A673 (cell line): ENCODE results near the gene ABO. TPM values are rescaled to one million over a fixed set of nuclear protein-coding genes. Genes with fewer than 3 reads are reported as not detected.

Source experiments
- BruUV-seq: library from RNA; stranded (reverse); fragments of 400-500 nt; replicated peaks from 2 replicates; lab custom pipeline; 2021; lab: Mats Ljungman, UMichigan
- CTCF ChIA-PET: fragments of 300-600 bp; sonication (Branson Sonifier 250); formaldehyde crosslinking; loops from one replicate; lab custom pipeline; 2022; ENCODE audit warnings: antibody characterized with exemption; lab: Charles Lee
- POLR2A ChIA-PET: fragments of 300-600 bp; sonication (Branson Sonifier 250); formaldehyde crosslinking; loops from one replicate; lab custom pipeline; 2022; ENCODE audit warnings: antibody characterized with exemption; ENCODE audit not compliant: low non-redundant PET; lab: Charles Lee
- DNase-seq: peaks from one replicate; pipeline ENCODE4 v3.0.0-alpha.2; 2015; ENCODE audit warnings: low spot score
- H3K27ac ChIP-seq: fragments of 200-600 bp; sonication (generic); 2 replicates; pipeline ENCODE4 v1.5.1; 2016; ENCODE audit warnings: mixed run types, low read depth, mild to moderate bottlenecking, mixed read lengths, antibody characterized with exemption, low read length; ENCODE audit not compliant: poor library complexity, severe bottlenecking
- H3K27me3 ChIP-seq: fragments of 200-600 bp; sonication (generic); replicated peaks from 2 replicates; pipeline ENCODE4 v1.6.1; 2017; ENCODE audit warnings: mixed run types, low read depth, mild to moderate bottlenecking, mixed read lengths, antibody characterized with exemption, low read length; ENCODE audit not compliant: insufficient read depth, poor library complexity
- H3K36me3 ChIP-seq: fragments of 200-600 bp; sonication (generic); 2 replicates; pipeline ENCODE4 v1.6.1; 2016; ENCODE audit warnings: mixed run types, mild to moderate bottlenecking, mixed read lengths, antibody characterized with exemption, low read length; ENCODE audit not compliant: insufficient read depth, poor library complexity, severe bottlenecking
- H3K4me1 ChIP-seq: fragments of 200-600 bp; sonication (generic); 2 replicates; pipeline ENCODE4 v1.6.1; 2017; ENCODE audit warnings: mixed run types, mild to moderate bottlenecking, mixed read lengths, antibody characterized with exemption, low read length; ENCODE audit not compliant: insufficient read depth, poor library complexity, severe bottlenecking
- H3K4me3 ChIP-seq: fragments of 200-600 bp; sonication (generic); 2 replicates; pipeline ENCODE4 v1.5.1; 2016; ENCODE audit warnings: low read depth, mixed run types, mild to moderate bottlenecking, mixed read lengths, low read length; ENCODE audit not compliant: poor library complexity, severe bottlenecking
- H3K9me3 ChIP-seq: fragments of 200-600 bp; sonication (generic); 2 replicates; pipeline ENCODE4 v1.6.1; 2016; ENCODE audit warnings: mixed run types, low read depth, mild to moderate bottlenecking, mixed read lengths, antibody characterized with exemption, low read length; ENCODE audit not compliant: poor library complexity, severe bottlenecking
- EZH2 ChIP-seq: fragments of 200-600 bp; sonication (generic); IDR thresholded peaks from 2 replicates; pipeline ENCODE4 v1.6.1; 2017; ENCODE audit warnings: borderline replicate concordance, low read depth, mild to moderate bottlenecking, mixed read lengths, antibody characterized with exemption, low read length; ENCODE audit not compliant: poor library complexity, severe bottlenecking
- intact Hi-C: fragments of 100-400 bp; cut with micrococcal nuclease; formaldehyde crosslinking; loops from one replicate; pipeline ENCODE4 v1.10.0; 2022; ENCODE audit not compliant: unreplicated experiment
- total RNA-seq: library from RNA; stranded (reverse); gene quantifications from 2 replicates; pipeline ENCODE4 v1.2.3, GENCODE V29; 2021
- TF ChIP-seq, protein P1 (sequence below): fragments of 300-800, 200-600 bp; sonication (generic); conservative IDR thresholded peaks from 2 replicates; pipeline ENCODE4 v1.5.1; 2017; ENCODE audit warnings: low read depth, mild to moderate bottlenecking, antibody characterized with exemption, low read length, moderate library complexity, mixed read lengths

ABO gene
- total RNA-seq, 1 experiment from 2014 or later, result not detected

DNA sequence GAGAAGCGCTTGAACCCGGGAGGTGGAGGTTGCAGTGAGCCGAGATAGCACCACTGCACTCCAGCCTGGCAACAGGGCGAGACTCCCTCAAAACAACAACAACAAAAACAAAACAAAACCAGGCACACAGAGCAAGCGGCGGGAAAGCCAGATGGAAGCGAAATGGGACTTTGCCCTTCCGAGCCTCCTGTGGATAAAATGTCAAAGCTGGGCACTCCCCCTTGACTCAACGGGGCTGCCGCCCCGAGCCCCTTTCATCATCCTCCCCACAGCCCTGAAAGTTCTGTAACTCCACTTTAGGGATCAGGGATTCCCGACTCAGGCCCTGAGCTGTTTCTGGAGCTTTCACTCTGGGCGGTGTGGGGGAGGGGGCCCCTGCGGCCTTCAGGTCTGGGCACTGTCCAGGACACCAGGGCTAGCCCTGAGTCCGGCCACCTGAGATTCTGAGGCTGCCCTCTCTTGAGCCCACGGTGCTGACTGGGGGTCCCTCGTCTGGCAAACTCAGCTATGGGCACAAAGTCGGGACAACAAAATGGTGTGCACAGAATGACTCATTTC lies 35.4 kb downstream of the ABO start:
- Histone ChIP-seq H3K4me3 (no peak overlapping the region), H3K27me3 (no peaks in the 10 kb centered on the region), H3K27ac (no peak overlapping the region), H3K4me1 (peaks cover 3% of the 10 kb centered on the region), H3K36me3 (no peaks in the 10 kb centered on the region), H3K9me3 (no peaks in the 10 kb centered on the region)
- intact Hi-C loops, result no loop called here
- TF ChIP-seq, protein P1, sequence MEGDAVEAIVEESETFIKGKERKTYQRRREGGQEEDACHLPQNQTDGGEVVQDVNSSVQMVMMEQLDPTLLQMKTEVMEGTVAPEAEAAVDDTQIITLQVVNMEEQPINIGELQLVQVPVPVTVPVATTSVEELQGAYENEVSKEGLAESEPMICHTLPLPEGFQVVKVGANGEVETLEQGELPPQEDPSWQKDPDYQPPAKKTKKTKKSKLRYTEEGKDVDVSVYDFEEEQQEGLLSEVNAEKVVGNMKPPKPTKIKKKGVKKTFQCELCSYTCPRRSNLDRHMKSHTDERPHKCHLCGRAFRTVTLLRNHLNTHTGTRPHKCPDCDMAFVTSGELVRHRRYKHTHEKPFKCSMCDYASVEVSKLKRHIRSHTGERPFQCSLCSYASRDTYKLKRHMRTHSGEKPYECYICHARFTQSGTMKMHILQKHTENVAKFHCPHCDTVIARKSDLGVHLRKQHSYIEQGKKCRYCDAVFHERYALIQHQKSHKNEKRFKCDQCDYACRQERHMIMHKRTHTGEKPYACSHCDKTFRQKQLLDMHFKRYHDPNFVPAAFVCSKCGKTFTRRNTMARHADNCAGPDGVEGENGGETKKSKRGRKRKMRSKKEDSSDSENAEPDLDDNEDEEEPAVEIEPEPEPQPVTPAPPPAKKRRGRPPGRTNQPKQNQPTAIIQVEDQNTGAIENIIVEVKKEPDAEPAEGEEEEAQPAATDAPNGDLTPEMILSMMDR, result no peak
- TF ChIP-seq EZH2, result no peak
- no TSS peak for BruUV-seq
- ChIA-PET CTCF (no interaction called here), POLR2A (no interaction called here)
- no peak for DNase-seq

DNA sequence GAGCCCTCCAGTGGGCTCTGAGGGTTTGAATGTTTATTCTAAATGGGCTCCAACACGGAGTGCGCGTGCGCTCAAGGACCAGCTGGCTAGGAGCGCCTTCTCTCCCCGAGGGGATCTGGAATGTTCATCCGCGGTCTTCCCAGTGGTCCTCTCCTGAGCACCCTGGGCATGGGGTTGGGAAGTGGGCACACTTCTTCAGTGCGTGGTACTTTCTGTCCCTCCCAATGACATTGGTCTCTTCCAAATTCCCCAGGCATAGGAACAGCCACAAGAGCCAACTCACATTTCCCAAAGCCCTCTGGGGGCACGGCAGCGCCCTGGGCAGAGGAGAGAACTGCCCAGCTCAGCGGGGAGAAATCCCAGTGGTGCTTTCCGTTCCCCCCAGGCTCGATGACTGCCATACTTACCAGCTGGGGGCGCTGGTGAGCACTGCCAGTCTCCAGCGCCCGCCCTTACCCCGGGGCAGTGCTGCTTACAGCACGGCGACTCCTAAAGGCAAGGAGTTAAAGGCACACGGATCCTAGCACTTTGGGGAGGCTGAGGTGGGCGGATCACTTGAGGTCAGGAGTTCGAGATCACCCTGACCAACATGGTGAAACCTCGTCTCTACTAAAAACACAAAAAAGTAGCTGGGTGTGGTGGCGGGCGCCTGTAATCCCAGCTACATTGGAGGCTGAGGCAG lies 36.0 kb downstream of the ABO start:
- BruUV-seq, result no TSS peak
- CTCF ChIA-PET, result no interaction called here
- TF ChIP-seq, protein P1, result peak; percentile 87
- no peak for TF ChIP-seq EZH2
- H3K27me3 ChIP-seq, result no peaks in the 10 kb centered on the region
- H3K4me3 ChIP-seq, result peak overlapping the region; percentile 17
- no peak overlapping the region for H3K27ac ChIP-seq
- peaks cover 3% of the 10 kb centered on the region for H3K4me1 ChIP-seq
- H3K36me3 ChIP-seq, result no peaks in the 10 kb centered on the region
- peak; percentile 77 for DNase-seq
- POLR2A ChIA-PET, result no interaction called here
- intact Hi-C loops, result no loop called here
- H3K9me3 ChIP-seq, result no peaks in the 10 kb centered on the region

DNA sequence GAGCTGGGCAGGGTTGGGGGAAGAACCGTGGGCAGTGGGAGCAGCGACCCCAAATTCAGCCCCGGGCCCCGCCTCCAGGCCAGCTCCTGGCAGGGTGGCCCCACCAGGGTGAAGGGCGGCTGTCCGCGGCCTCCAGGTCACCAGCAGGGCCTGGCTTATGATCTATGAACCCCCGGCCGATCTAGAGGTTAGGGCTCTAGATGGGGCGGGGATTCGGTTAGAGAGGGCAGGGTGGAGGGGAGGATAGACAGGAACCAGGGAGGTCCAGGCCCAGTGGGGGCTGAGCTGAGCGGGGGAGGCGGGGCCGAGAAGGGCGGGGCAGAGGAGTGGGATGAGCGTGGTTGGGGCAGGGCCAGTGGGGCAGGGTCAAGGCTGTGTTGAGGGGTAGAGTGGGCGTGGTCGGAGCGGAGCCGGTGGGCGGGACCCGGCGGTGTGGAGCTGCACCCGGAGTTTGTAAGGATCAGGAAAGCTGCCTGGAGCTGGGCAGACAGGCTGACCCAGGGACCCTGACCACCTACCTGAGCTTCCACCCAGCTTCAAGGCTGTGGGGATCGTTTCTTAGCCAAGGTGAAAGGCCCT lies 36.6 kb downstream of the ABO start:
- Histone ChIP-seq H3K4me1 (peaks cover 3% of the 10 kb centered on the region), H3K27me3 (no peaks in the 10 kb centered on the region), H3K36me3 (no peaks in the 10 kb centered on the region), H3K4me3 (peak overlapping the region; percentile 17), H3K27ac (no peak overlapping the region), H3K9me3 (no peaks in the 10 kb centered on the region)
- ChIA-PET CTCF (no interaction called here), POLR2A (no interaction called here)
- intact Hi-C loops, result no loop called here
- TF ChIP-seq EZH2, result no peak
- no TSS peak for BruUV-seq
- peak; percentile 46 for DNase-seq
